Stimulated activated CD4-positive, alpha-beta T cell treated with anti-CD3 and anti-CD28 coated beads, Interleukin-15, amount 100 ng/mL, for 24 hours (primary cell): Measurements from ENCODE around the gene TPT1.
"Not testable (repeated sequence)": the region's sequence is repeated elsewhere in the genome, so short reads cannot be mapped to it uniquely, and the experiment has no call there.

ENCODE experiments used
- DNase-seq: peaks from one replicate; pipeline ENCODE4 v3.0.0-alpha.2; 2020

Gene TPT1

GRCh38 chr13:45365558-45365885 is 24.5 kb upstream of the TPT1 start:
- no peak for DNase-seq

- no peak for DNase-seq
Measured at GRCh38 chr13:45364876-45365557, 24.0 kb upstream of the TPT1 start.

GRCh38 chr13:45362939-45363338 is 22.0 kb upstream of the TPT1 start:
- DNase-seq: no peak

GRCh38 chr13:45361596-45362206 is 20.7 kb upstream of the TPT1 start:
- no peak for DNase-seq

GRCh38 chr13:45356966-45357672 is 16.1 kb upstream of the TPT1 start:
- DNase-seq: no peak

GRCh38 chr13:45353895-45354294 is 12.9 kb upstream of the TPT1 start:
- DNase-seq: no peak

GRCh38 chr13:45352031-45352430 is 11.0 kb upstream of the TPT1 start:
- no peak for DNase-seq

- no peak for DNase-seq
Measured at GRCh38 chr13:45350152-45350551, 9.2 kb upstream of the TPT1 start.

GRCh38 chr13:45349438-45349837 is 8.5 kb upstream of the TPT1 start:
- no peak for DNase-seq

- not testable (repeated sequence) for DNase-seq
Measured at GRCh38 chr13:45344064-45344463, 3.1 kb upstream of the TPT1 start.

GRCh38 chr13:45343102-45343501 is 2.1 kb upstream of the TPT1 start:
- not testable (repeated sequence) for DNase-seq

GRCh38 chr13:45342668-45343067 is 1.7 kb upstream of the TPT1 start:
- not testable (repeated sequence) for DNase-seq

- no peak for DNase-seq
Measured at GRCh38 chr13:45341799-45342500, 967 bp upstream of the TPT1 start.

- DNase-seq: peak; percentile 86
Measured at GRCh38 chr13:45340422-45341033, 455 bp downstream of the TPT1 start.

- peak; percentile 59 for DNase-seq
Measured at GRCh38 chr13:45339867-45340266, 1.1 kb downstream of the TPT1 start.

GRCh38 chr13:45339399-45339798 is 1.6 kb downstream of the TPT1 start:
- no peak for DNase-seq

- no peak for DNase-seq
Measured at GRCh38 chr13:45337803-45338202, 3.2 kb downstream of the TPT1 start.

- no peak for DNase-seq
Measured at GRCh38 chr13:45337395-45337794, 3.6 kb downstream of the TPT1 start.

- no peak for DNase-seq
Measured at GRCh38 chr13:45336025-45336800, 4.8 kb downstream of the TPT1 start.

GRCh38 chr13:45335397-45336024 is 5.5 kb downstream of the TPT1 start:
- DNase-seq: no peak

- DNase-seq: no peak
Measured at GRCh38 chr13:45333977-45334922, 6.7 kb downstream of the TPT1 start.
